GM18502 (cell line): ENCODE results near the gene CROCC2.

Experiments used
- ATAC-seq: cut with Tn5 transposase; IDR thresholded peaks from one replicate; pipeline ENCODE4 v1.9.1; 2021; ENCODE audit warnings: mild to moderate bottlenecking; ENCODE audit not compliant: unreplicated experiment, poor library complexity

The CROCC2 gene

GRCh38 chr2:240875228-240876034 lies 30.7 kb upstream of the CROCC2 start:
- no peak for ATAC-seq

GRCh38 chr2:240876035-240876474 lies 30.1 kb upstream of the CROCC2 start:
- no peak for ATAC-seq

- no peak for ATAC-seq
Observed at GRCh38 chr2:240876475-240877251, 29.5 kb upstream of the CROCC2 start.

- ATAC-seq: no peak
Observed at GRCh38 chr2:240877460-240878340, 28.4 kb upstream of the CROCC2 start.

GRCh38 chr2:240878341-240878936 lies 27.7 kb upstream of the CROCC2 start:
- no peak for ATAC-seq

GRCh38 chr2:240879105-240879504 lies 27.0 kb upstream of the CROCC2 start:
- ATAC-seq: no peak

GRCh38 chr2:240881913-240882312 lies 24.2 kb upstream of the CROCC2 start:
- no peak for ATAC-seq

- no peak for ATAC-seq
Observed at GRCh38 chr2:240884221-240884620, 21.9 kb upstream of the CROCC2 start.

GRCh38 chr2:240884745-240885144 lies 21.4 kb upstream of the CROCC2 start:
- ATAC-seq: no peak

GRCh38 chr2:240885566-240885965 lies 20.6 kb upstream of the CROCC2 start:
- ATAC-seq: no peak

- no peak for ATAC-seq
Observed at GRCh38 chr2:240886023-240886565, 20.0 kb upstream of the CROCC2 start.

GRCh38 chr2:240886678-240887609 lies 19.2 kb upstream of the CROCC2 start:
- no peak for ATAC-seq

GRCh38 chr2:240887631-240888030 lies 18.5 kb upstream of the CROCC2 start:
- ATAC-seq: no peak

- ATAC-seq: no peak
Observed at GRCh38 chr2:240888130-240888889, 17.8 kb upstream of the CROCC2 start.

GRCh38 chr2:240888890-240889573 lies 17.1 kb upstream of the CROCC2 start:
- ATAC-seq: no peak

- ATAC-seq: no peak
Observed at GRCh38 chr2:240889601-240890560, 16.3 kb upstream of the CROCC2 start.
